GM12801 (cell line): Measurements from ENCODE around the gene HEBP2.

Experiments used
- TF ChIP-seq, protein P1 (sequence below): IDR thresholded peaks from one replicate; pipeline ENCODE4 v1.5.1; 2011; ENCODE audit warnings: control low read depth; ENCODE audit not compliant: insufficient read length; ENCODE audit errors: extremely low read depth

HEBP2 gene

DNA sequence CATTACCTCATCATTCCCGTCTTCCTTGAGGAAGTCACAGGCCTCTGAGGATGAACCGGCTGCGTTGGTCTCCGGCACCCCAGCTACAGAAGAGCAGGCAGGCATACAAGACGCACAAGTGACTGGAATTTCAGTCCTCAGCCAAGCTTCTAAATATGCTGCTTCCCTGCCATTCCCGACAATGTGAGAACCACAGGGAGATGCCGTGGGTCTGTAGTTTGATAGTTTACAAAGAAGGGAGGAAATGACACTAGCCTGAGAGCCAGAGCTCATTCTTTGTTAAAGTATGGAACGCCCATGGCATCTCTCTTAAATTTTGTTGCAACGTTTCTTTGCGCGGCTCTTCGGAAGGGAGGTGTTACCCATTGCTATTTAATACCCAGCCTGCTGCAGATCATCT lies 25.7 kb downstream of the HEBP2 start:
- TF ChIP-seq, protein P1, sequence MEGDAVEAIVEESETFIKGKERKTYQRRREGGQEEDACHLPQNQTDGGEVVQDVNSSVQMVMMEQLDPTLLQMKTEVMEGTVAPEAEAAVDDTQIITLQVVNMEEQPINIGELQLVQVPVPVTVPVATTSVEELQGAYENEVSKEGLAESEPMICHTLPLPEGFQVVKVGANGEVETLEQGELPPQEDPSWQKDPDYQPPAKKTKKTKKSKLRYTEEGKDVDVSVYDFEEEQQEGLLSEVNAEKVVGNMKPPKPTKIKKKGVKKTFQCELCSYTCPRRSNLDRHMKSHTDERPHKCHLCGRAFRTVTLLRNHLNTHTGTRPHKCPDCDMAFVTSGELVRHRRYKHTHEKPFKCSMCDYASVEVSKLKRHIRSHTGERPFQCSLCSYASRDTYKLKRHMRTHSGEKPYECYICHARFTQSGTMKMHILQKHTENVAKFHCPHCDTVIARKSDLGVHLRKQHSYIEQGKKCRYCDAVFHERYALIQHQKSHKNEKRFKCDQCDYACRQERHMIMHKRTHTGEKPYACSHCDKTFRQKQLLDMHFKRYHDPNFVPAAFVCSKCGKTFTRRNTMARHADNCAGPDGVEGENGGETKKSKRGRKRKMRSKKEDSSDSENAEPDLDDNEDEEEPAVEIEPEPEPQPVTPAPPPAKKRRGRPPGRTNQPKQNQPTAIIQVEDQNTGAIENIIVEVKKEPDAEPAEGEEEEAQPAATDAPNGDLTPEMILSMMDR = no peak

- TF ChIP-seq, protein P1 = no peak
These were observed 26.5 kb downstream of the HEBP2 start for GRCh38 chr6:138430361-138431145.

DNA sequence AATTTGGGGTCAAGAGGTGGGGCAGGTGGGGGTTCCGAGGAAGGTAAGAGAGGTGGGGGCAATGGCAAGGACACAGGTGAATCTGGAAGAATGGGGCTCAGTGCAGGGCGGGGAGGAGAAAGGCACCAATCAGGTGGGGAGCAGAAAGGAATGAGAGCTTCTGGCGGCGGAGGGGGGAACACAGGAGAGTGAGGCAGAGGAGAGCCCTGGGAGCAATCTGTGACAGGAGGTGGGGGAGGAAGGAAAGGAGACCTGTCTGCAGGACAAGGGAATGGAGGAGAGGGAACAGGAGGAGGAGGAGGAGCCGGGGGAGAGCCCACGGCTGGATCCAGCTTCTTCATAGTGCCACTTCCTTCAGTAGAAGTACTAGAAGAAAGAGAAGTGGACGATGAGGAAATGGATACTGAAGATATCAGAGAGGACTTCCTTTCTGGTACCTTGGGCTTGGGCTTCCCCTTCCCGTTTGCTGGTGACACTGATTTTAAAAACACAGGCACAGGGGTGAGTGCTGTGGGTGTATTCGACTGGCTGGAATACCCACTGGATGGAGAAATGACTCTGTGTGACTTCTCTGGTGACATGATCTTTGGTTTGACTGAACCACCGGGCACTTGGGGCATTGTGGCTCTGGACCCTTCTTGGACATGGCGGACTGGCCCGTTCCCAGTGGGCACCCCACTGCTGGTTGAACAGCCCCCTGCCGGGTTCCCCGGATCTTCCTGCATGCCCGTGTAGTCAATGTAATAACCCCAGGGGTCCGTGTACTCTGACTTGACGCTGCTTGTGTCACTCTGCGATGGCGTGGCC lies 27.4 kb downstream of the HEBP2 start:
- TF ChIP-seq, protein P1 = no peak

- TF ChIP-seq, protein P1 = no peak
These were observed 28.0 kb downstream of the HEBP2 start for GRCh38 chr6:138432063-138432356.

DNA sequence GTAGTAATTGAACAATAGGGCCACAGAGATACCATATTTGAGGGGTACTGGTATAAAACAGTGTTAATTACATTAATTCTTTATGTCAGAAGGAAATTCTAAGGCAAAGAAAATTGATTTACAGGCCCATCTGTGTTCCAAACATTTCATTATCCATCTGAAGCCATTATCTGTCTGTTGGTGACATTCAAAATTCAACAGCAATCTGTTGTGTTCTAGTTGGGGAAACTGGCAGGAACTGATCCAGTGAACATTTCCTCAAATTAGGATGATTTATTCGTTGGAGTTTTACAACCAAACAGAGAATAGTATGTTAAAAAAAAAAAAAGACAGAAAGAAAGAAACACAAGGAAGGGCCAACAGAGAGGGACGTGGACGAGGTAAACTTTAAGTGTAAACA lies 30.1 kb downstream of the HEBP2 start:
- TF ChIP-seq, protein P1 = no peak

DNA sequence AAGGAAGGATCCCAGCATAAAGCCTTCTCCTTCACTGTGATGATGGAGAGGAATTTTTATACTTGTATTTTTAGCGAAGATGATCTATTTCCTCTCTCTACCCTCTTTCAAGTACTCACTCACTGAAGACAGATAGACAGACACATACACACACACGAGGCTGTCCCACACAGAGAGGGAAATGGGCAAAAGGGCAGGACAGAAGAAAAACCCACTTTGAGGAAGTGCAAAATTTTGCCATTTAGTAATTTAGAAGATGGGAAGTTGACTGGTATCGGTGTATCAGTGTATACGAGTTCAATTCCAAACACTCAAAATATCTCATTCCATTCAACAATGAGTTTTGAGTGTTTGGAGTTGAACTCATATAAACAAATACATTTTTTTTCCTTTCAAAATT lies 30.9 kb downstream of the HEBP2 start:
- TF ChIP-seq, protein P1 = no peak

GRCh38 chr6:138439546-138439945 lies 35.5 kb downstream of the HEBP2 start:
- TF ChIP-seq, protein P1 = no peak
